Colonic mucosa (tissue), 4 donors: ENCODE results near the gene TMEM130. TPM values are rescaled to one million over a fixed set of nuclear protein-coding genes. Genes with fewer than 3 reads are reported as not detected.
A peak's percentile ranks its signal among the peaks of the same experiment; 100 is the strongest.
"Not testable (repeated sequence)": the region's sequence is repeated elsewhere in the genome, so short reads cannot be mapped to it uniquely, and the experiment has no call there.

ENCODE experiments used
- DNase-seq: peaks from one replicate; pipeline ENCODE4 v3.0.0-alpha.2; 2020
- H3K27ac ChIP-seq: fragments of 200-600 bp; one replicate; pipeline ENCODE4 v1.8.0; 2021
- H3K27me3 ChIP-seq: fragments of 200-600 bp; one replicate; pipeline ENCODE4 v1.8.0; 2021
- H3K36me3 ChIP-seq: fragments of 200-600 bp; one replicate; pipeline ENCODE4 v1.8.0; 2021
- H3K4me1 ChIP-seq: fragments of 200-600 bp; one replicate; pipeline ENCODE4 v1.8.0; 2021; ENCODE audit warnings: mild to moderate bottlenecking
- H3K4me3 ChIP-seq: fragments of 200-600 bp; one replicate; pipeline ENCODE4 v1.8.0; 2021
- H3K9ac ChIP-seq, 2 donors: one replicate each; pipeline ENCODE4 v1.7.0; 2013; ENCODE audit warnings: control low read depth in 2 of 2, low read depth in 2 of 2, low read length in 2 of 2
- H3K9me3 ChIP-seq: fragments of 200-600 bp; one replicate; pipeline ENCODE4 v1.8.0; 2021
- CTCF ChIP-seq: fragments of 200-600 bp; IDR thresholded peaks from one replicate; pipeline ENCODE4 v1.8.0; 2022; ENCODE audit warnings: antibody characterized with exemption, mild to moderate bottlenecking
- intact Hi-C: fragments of 100-400 bp; cut with DNase I; formaldehyde crosslinking; loops from one replicate; pipeline ENCODE4 v1.14.1; 2022
- total RNA-seq, 2 donors: library from RNA; stranded (reverse); fragmentation: NEBNext Ultra II Directional in 1 of 2; extraction: Animal tissue kit (Norgen Biotek cat#: 25700) in 1 of 2; gene quantifications; one replicate each; pipeline ENCODE4 v1.2.1, GENCODE V29; 2021
- donor health status: healthy.
- donor health status: DM: no; HTN: no; CAD: no.
- donor health status: DM: no; HTN: no; CAD: no.

Gene TMEM130
- total RNA-seq, 2 donors from 2014 or later = 0.12 to 1.5 TPM

GRCh38 chr7:98878365-98879197 lies 8.8 kb upstream of the TMEM130 start, which contains the start of gene TRRAP:
TRRAP (plus strand) TSS chr7:98878532; CDS start chr7:98881151, 2,619 bp downstream.
- Histone ChIP-seq H3K9me3 (no peaks in the 10 kb centered on the region), H3K4me1 (peaks cover 11% of the 10 kb centered on the region), H3K27ac (peak within 1 kb of the TSS; percentile 80), H3K27me3 (no peaks in the 10 kb centered on the region), H3K36me3 (peaks cover 2% of the 10 kb centered on the region), H3K9ac (peak within 1 kb of the TSS; percentile 97 to 99), H3K4me3 (peak within 1 kb of the TSS; percentile 100)
- peak; percentile 65 for DNase-seq
- intact Hi-C loops = no loop called here
- peak; percentile 97 for TF ChIP-seq CTCF

- intact Hi-C loops = no loop called here
- Histone ChIP-seq H3K4me3 (peak overlapping the region; percentile 100), H3K9ac (peak overlapping the region; percentile 55 to 99), H3K27ac (peak overlapping the region; percentile 80), H3K9me3 (no peaks in the 10 kb centered on the region), H3K4me1 (peaks cover 11% of the 10 kb centered on the region), H3K36me3 (no peaks in the 10 kb centered on the region), H3K27me3 (no peaks in the 10 kb centered on the region)
- no peak for TF ChIP-seq CTCF
- no peak for DNase-seq
Observed at GRCh38 chr7:98877692-98878364, 8.0 kb upstream of the TMEM130 start.

GRCh38 chr7:98877146-98877545 lies 7.3 kb upstream of the TMEM130 start:
- intact Hi-C loops = no loop called here
- no peak for DNase-seq
- H3K27me3 ChIP-seq = no peaks in the 10 kb centered on the region
- no peaks in the 10 kb centered on the region for H3K9me3 ChIP-seq
- no peak for TF ChIP-seq CTCF
- no peak overlapping the region for H3K9ac ChIP-seq
- peaks cover 11% of the 10 kb centered on the region for H3K4me1 ChIP-seq
- no peaks in the 10 kb centered on the region for H3K36me3 ChIP-seq
- no peak overlapping the region for H3K4me3 ChIP-seq
- no peak overlapping the region for H3K27ac ChIP-seq

GRCh38 chr7:98875501-98875900 lies 5.7 kb upstream of the TMEM130 start:
- H3K4me3 ChIP-seq = no peak overlapping the region
- no peak overlapping the region for H3K27ac ChIP-seq
- no peak for DNase-seq
- intact Hi-C loops = no loop called here
- TF ChIP-seq CTCF = no peak
- no peaks in the 10 kb centered on the region for H3K9me3 ChIP-seq
- H3K9ac ChIP-seq = no peak overlapping the region
- H3K36me3 ChIP-seq = no peaks in the 10 kb centered on the region
- H3K27me3 ChIP-seq = peaks cover 10% of the 10 kb centered on the region
- peaks cover 11% of the 10 kb centered on the region for H3K4me1 ChIP-seq

GRCh38 chr7:98874942-98875341 lies 5.1 kb upstream of the TMEM130 start:
- Histone ChIP-seq H3K27me3 (peaks cover 14% of the 10 kb centered on the region), H3K9me3 (no peaks in the 10 kb centered on the region), H3K4me1 (peaks cover 5% of the 10 kb centered on the region), H3K27ac (no peak overlapping the region), H3K36me3 (no peaks in the 10 kb centered on the region), H3K4me3 (no peak overlapping the region), H3K9ac (no peak overlapping the region)
- no peak for DNase-seq
- intact Hi-C loops = no loop called here
- TF ChIP-seq CTCF = no peak

- intact Hi-C loops, H3K9ac ChIP-seq, DNase-seq, H3K4me1 ChIP-seq, H3K27ac ChIP-seq, H3K9me3 ChIP-seq, H3K36me3 ChIP-seq, H3K4me3 ChIP-seq: not testable (repeated sequence)
- H3K27me3 ChIP-seq = peaks cover 25% of the 10 kb centered on the region
Observed at GRCh38 chr7:98873610-98874009, 3.8 kb upstream of the TMEM130 start.
